H9 (cell line): ENCODE data around the gene TOP3B. TPM values are rescaled to one million over a fixed set of nuclear protein-coding genes. Genes with fewer than 3 reads are reported as not detected.

Source experiments
- DNase-seq: peaks from one replicate; pipeline ENCODE4 v3.0.0-alpha.2; 2017
- H2AFZ ChIP-seq: one replicate; pipeline ENCODE4 v1.6.1; 2013; ENCODE audit warnings: mild to moderate bottlenecking, low read length, control low read depth, moderate library complexity
- H2AK5ac ChIP-seq: 2 replicates; pipeline ENCODE4 v1.6.1; 2013; ENCODE audit warnings: low read length, control low read depth, mixed read lengths; ENCODE audit not compliant: insufficient read length
- H2BK120ac ChIP-seq: one replicate; pipeline ENCODE4 v1.6.1; 2013; ENCODE audit warnings: low read depth, mild to moderate bottlenecking, low read length, control low read depth, inconsistent platforms; ENCODE audit not compliant: poor library complexity, severe bottlenecking
- H2BK12ac ChIP-seq: 2 replicates; pipeline ENCODE4 v1.6.1; 2013; ENCODE audit warnings: low read length, control low read depth, mixed read lengths, low read depth; ENCODE audit not compliant: insufficient read length
- H2BK15ac ChIP-seq: 2 replicates; pipeline ENCODE4 v1.6.1; 2013; ENCODE audit warnings: low read depth, low read length, control low read depth
- H2BK20ac ChIP-seq: one replicate; pipeline ENCODE4 v1.6.1; 2013; ENCODE audit warnings: low read depth, mild to moderate bottlenecking, low read length, control low read depth, inconsistent platforms; ENCODE audit not compliant: poor library complexity, severe bottlenecking
- H2BK5ac ChIP-seq: 2 replicates; pipeline ENCODE4 v1.6.1; 2013; ENCODE audit warnings: low read length, control low read depth, mixed read lengths; ENCODE audit not compliant: insufficient read length
- H3K14ac ChIP-seq: 2 replicates; pipeline ENCODE4 v1.6.1; 2013; ENCODE audit warnings: low read length, control low read depth; ENCODE audit not compliant: insufficient read depth
- H3K18ac ChIP-seq: 2 replicates; pipeline ENCODE4 v1.6.1; 2013; ENCODE audit warnings: low read depth, mild to moderate bottlenecking, mixed read lengths, low read length, control low read depth; ENCODE audit not compliant: insufficient read length
- H3K23ac ChIP-seq: 2 replicates; pipeline ENCODE4 v1.6.1; 2013; ENCODE audit warnings: low read length, control low read depth, mixed read lengths, low read depth; ENCODE audit not compliant: insufficient read length
- H3K23me2 ChIP-seq: 2 replicates; pipeline ENCODE4 v1.6.1; 2013; ENCODE audit warnings: low read depth, mild to moderate bottlenecking, mixed read lengths, low read length, control low read depth; ENCODE audit not compliant: insufficient read length, poor library complexity, severe bottlenecking
- H3K27ac ChIP-seq: 2 replicates; pipeline ENCODE4 v1.5.1; 2013; ENCODE audit warnings: low read length, control low read depth, mixed read lengths, low read depth; ENCODE audit not compliant: insufficient read length
- H3K27me3 ChIP-seq: 2 replicates; pipeline ENCODE4 v1.6.1; 2013; ENCODE audit warnings: low read length, control low read depth, inconsistent platforms; ENCODE audit not compliant: insufficient read depth
- H3K4ac ChIP-seq: 2 replicates; pipeline ENCODE4 v1.6.1; 2013; ENCODE audit warnings: low read depth, mild to moderate bottlenecking, control low read depth, inconsistent platforms, low read length, moderate library complexity
- H3K4me1 ChIP-seq: 2 replicates; pipeline ENCODE4 v1.6.1; 2013; ENCODE audit warnings: low read length, control low read depth, inconsistent platforms; ENCODE audit not compliant: insufficient read depth
- H3K4me2 ChIP-seq: 2 replicates; pipeline ENCODE4 v1.6.1; 2013; ENCODE audit warnings: low read length, control low read depth, mixed read lengths; ENCODE audit not compliant: insufficient read length, insufficient read depth
- H3K56ac ChIP-seq: 2 replicates; pipeline ENCODE4 v1.6.1; 2013; ENCODE audit warnings: low read depth, mild to moderate bottlenecking, mixed read lengths, low read length, control low read depth; ENCODE audit not compliant: insufficient read length
- H3K79me1 ChIP-seq: 2 replicates; pipeline ENCODE4 v1.6.1; 2013; ENCODE audit warnings: low read depth, mild to moderate bottlenecking, moderate library complexity, low read length, control low read depth, inconsistent platforms; ENCODE audit not compliant: insufficient read depth, poor library complexity, severe bottlenecking
- H3K79me2 ChIP-seq: 2 replicates; pipeline ENCODE4 v1.6.1; 2013; ENCODE audit warnings: low read length, control low read depth, inconsistent platforms; ENCODE audit not compliant: insufficient read depth
- H3K9ac ChIP-seq: 2 replicates; pipeline ENCODE4 v1.6.1; 2013; ENCODE audit warnings: low read length, control low read depth, mixed read lengths; ENCODE audit not compliant: insufficient read length; ENCODE audit errors: extremely low read depth
- H3K9me3 ChIP-seq: one replicate; pipeline ENCODE4 v1.6.1; 2013; ENCODE audit warnings: low read depth, low read length, inconsistent platforms; ENCODE audit not compliant: control insufficient read depth
- H3T11ph ChIP-seq: one replicate; pipeline ENCODE4 v1.6.1; 2013; ENCODE audit warnings: mild to moderate bottlenecking, low read length, control low read depth, inconsistent platforms
- H4K20me1 ChIP-seq: one replicate; pipeline ENCODE4 v1.6.1; 2013; ENCODE audit not compliant: control insufficient read depth, insufficient read length, insufficient read depth
- H4K5ac ChIP-seq: 2 replicates; pipeline ENCODE4 v1.6.1; 2013; ENCODE audit warnings: low read depth, mild to moderate bottlenecking, mixed read lengths, low read length, control low read depth; ENCODE audit not compliant: insufficient read length
- H4K8ac ChIP-seq: replicated peaks from 2 replicates; pipeline ENCODE4 v1.6.1; 2013; ENCODE audit warnings: low read length, control low read depth, mixed read lengths, low read depth; ENCODE audit not compliant: insufficient read length
- H4K91ac ChIP-seq: 2 replicates; pipeline ENCODE4 v1.6.1; 2013; ENCODE audit warnings: low read depth, mild to moderate bottlenecking, moderate library complexity, mixed read lengths, low read length, control low read depth; ENCODE audit not compliant: insufficient read length
- H3K27ac Mint-ChIP-seq, 3 experiments: 2 replicates in 2 of 3; 3 replicates in 1 of 3; pipeline ENCODE4 v1.8.0; 2020 to 2021; ENCODE audit warnings: mixed read lengths in 3 of 3, mild to moderate bottlenecking in 1 of 3, moderate library complexity in 1 of 3
- H3K27me3 Mint-ChIP-seq: 2 replicates; pipeline ENCODE4 v1.8.0; 2021; ENCODE audit warnings: low read depth, mild to moderate bottlenecking, moderate library complexity, mixed read lengths
- H3K36me3 Mint-ChIP-seq, 3 experiments: 2 replicates in 2 of 3; 3 replicates in 1 of 3; pipeline ENCODE4 v1.8.0; 2020 to 2021; ENCODE audit warnings: low read depth in 3 of 3, mixed read lengths in 3 of 3; ENCODE audit not compliant: insufficient read depth in 1 of 3
- H3K4me1 Mint-ChIP-seq, 2 experiments: 2 replicates each; pipeline ENCODE4 v1.8.0; 2020; ENCODE audit warnings: mixed read lengths in 2 of 2
- H3K4me3 Mint-ChIP-seq, 2 experiments: 2 replicates in 1 of 2; 3 replicates in 1 of 2; pipeline ENCODE4 v1.8.0; 2020 to 2021; ENCODE audit warnings: mild to moderate bottlenecking in 2 of 2, mixed read lengths in 2 of 2, moderate library complexity in 1 of 2
- H3K9me3 Mint-ChIP-seq, 2 experiments: 2 replicates in 1 of 2; 3 replicates in 1 of 2; pipeline ENCODE4 v1.8.0; 2020; ENCODE audit warnings: mild to moderate bottlenecking in 2 of 2, mixed read lengths in 2 of 2, moderate library complexity in 1 of 2
- CTCF ChIP-seq: fragments of 200-600 bp; sonication (generic); conservative IDR thresholded peaks from 3 replicates; pipeline ENCODE4 v1.8.0; 2021; ENCODE audit warnings: antibody characterized with exemption, mild to moderate bottlenecking
- WGBS: extraction: QIAGEN DNeasy Blood & Tissue Kit; methylation state at CpG from one replicate; pipeline ENCODE4 v1.1.7; 2013; ENCODE audit warnings: missing lambda C conversion rate, low lambda C conversion rate, mixed read lengths; ENCODE audit not compliant: insufficient read length; ENCODE audit errors: extremely low coverage; 5-methylcytosine and 5-hydroxymethylcytosine counted together
- total RNA-seq: library from RNA; stranded (reverse); gene quantifications from 2 replicates; pipeline ENCODE4 v1.2.1, GENCODE V29; 2021

The TOP3B gene
- total RNA-seq, 1 experiment from 2014 or later, result 55.2 TPM

- H2BK120ac ChIP-seq, result no peak overlapping the region
- H3K4me3 Mint-ChIP-seq, result no peak overlapping the region
- no CpG with 5 or more reads among the region's 2 CpGs for WGBS
Measured at GRCh38 chr22:22001664-22002525, 19.3 kb upstream of the TOP3B start.

More at GRCh38 chr22:22001664-22002525, 19.3 kb upstream of the TOP3B start:
- TF ChIP-seq CTCF, result no peak
- no peak overlapping the region for H2BK5ac ChIP-seq
- H2AFZ ChIP-seq, result no peak overlapping the region
- H2BK20ac ChIP-seq, result no peak overlapping the region
- peaks cover 22% of the 10 kb centered on the region; the same call in 1 of the 2 replicates for H3K27me3 ChIP-seq
- no peak overlapping the region for H2AK5ac ChIP-seq
- H2BK12ac ChIP-seq, result no peak overlapping the region
- Mint-ChIP-seq H3K4me1 (peaks cover 4% of the 10 kb centered on the region in 2 experiments; a peak in 3 of 4 replicates), H3K27ac (no peak overlapping the region), H3K27me3 (peaks cover 99% of the 10 kb centered on the region), H3K9me3 (0 out of 5 replicates have a peak, but pooled peaks cover 2 to 3% of the 10 kb centered on the region in 2 experiments), H3K36me3 (no peaks in the 10 kb centered on the region)
- H3K9me3 ChIP-seq, result no peaks in the 10 kb centered on the region
- no peaks in the 10 kb centered on the region for H3K23me2 ChIP-seq
- H3K4me1 ChIP-seq, result no peaks in the 10 kb centered on the region
- no peak overlapping the region for H3K27ac ChIP-seq
- H3K4me2 ChIP-seq, result no peak overlapping the region
- no peak overlapping the region for H3K14ac ChIP-seq
- H3K23ac ChIP-seq, result no peak overlapping the region
- no peak overlapping the region for H3K4ac ChIP-seq
- H4K8ac ChIP-seq, result no peak overlapping the region
- H3K18ac ChIP-seq, result no peak overlapping the region
- H3K79me2 ChIP-seq, result no peaks in the 10 kb centered on the region
- no peaks in the 10 kb centered on the region for H3K79me1 ChIP-seq
- no peak overlapping the region for H3K56ac ChIP-seq
- no peak for DNase-seq
- no peaks in the 10 kb centered on the region for H4K20me1 ChIP-seq
- H3T11ph ChIP-seq, result no peak overlapping the region
- H4K91ac ChIP-seq, result no peak overlapping the region
- H2BK15ac ChIP-seq, result no peak overlapping the region
- no peak overlapping the region for H3K9ac ChIP-seq
- H4K5ac ChIP-seq, result no peak overlapping the region
